MM.1S (cell line): ENCODE data around the gene SMIM1.

ENCODE experiments used
- DNase-seq: peaks from one replicate; pipeline ENCODE4 v3.0.0-alpha.2; 2015
- H2AFZ ChIP-seq: fragments of 300-600 bp; sonication (generic); 2 replicates; pipeline ENCODE4 v1.6.0; 2016; ENCODE audit warnings: antibody characterized with exemption, low read length
- H3F3A ChIP-seq: fragments of 300-600 bp; sonication (generic); 2 replicates; pipeline ENCODE4 v1.6.1; 2016; ENCODE audit warnings: mild to moderate bottlenecking, antibody characterized with exemption, low read length, moderate library complexity, mixed read lengths; ENCODE audit not compliant: insufficient read depth
- H3K27ac ChIP-seq: fragments of 300-600 bp; sonication (generic); 2 replicates; pipeline ENCODE4 v1.5.1; 2016; ENCODE audit warnings: mild to moderate bottlenecking, low read length
- H3K27me3 ChIP-seq: fragments of 300-600 bp; sonication (generic); replicated peaks from 2 replicates; pipeline ENCODE4 v1.6.0; 2016; ENCODE audit warnings: low read length; ENCODE audit not compliant: insufficient read depth
- H3K36me3 ChIP-seq: fragments of 300-600 bp; sonication (generic); replicated peaks from 2 replicates; pipeline ENCODE4 v1.6.1; 2016; ENCODE audit warnings: mild to moderate bottlenecking, low read length, mixed read lengths; ENCODE audit not compliant: insufficient read depth
- H3K4me1 ChIP-seq: fragments of 300-600 bp; sonication (generic); 2 replicates; pipeline ENCODE4 v1.6.1; 2016; ENCODE audit warnings: low read length, mixed read lengths
- H3K4me2 ChIP-seq: fragments of 300-600 bp; sonication (generic); 2 replicates; pipeline ENCODE4 v1.6.0; 2016; ENCODE audit warnings: low read depth, low read length
- H3K4me3 ChIP-seq: fragments of 300-600 bp; sonication (generic); 2 replicates; pipeline ENCODE4 v1.5.1; 2016; ENCODE audit warnings: low read length, mixed read lengths
- H3K79me2 ChIP-seq: fragments of 300-600 bp; sonication (generic); 2 replicates; pipeline ENCODE4 v1.6.1; 2016; ENCODE audit warnings: mixed run types, low read length, mixed read lengths
- H3K9ac ChIP-seq: fragments of 300-600 bp; sonication (generic); 2 replicates; pipeline ENCODE4 v1.6.1; 2016; ENCODE audit warnings: low read length, mixed read lengths
- H3K9me2 ChIP-seq: fragments of 300-600 bp; sonication (generic); replicated peaks from 2 replicates; pipeline ENCODE4 v1.6.1; 2016; ENCODE audit warnings: mild to moderate bottlenecking, low read length, mixed read lengths; ENCODE audit not compliant: insufficient read depth
- H3K9me3 ChIP-seq: fragments of 300-600 bp; sonication (generic); replicated peaks from 2 replicates; pipeline ENCODE4 v1.6.1; 2016; ENCODE audit warnings: mild to moderate bottlenecking, low read length, mixed read lengths; ENCODE audit not compliant: insufficient read depth
- H4K20me1 ChIP-seq: fragments of 300-600 bp; sonication (generic); 2 replicates; pipeline ENCODE4 v1.6.1; 2016; ENCODE audit warnings: mild to moderate bottlenecking, low read length, moderate library complexity, mixed read lengths; ENCODE audit not compliant: insufficient read depth
- CTCF ChIP-seq: fragments of 300-600 bp; sonication (generic); IDR thresholded peaks from 2 replicates; pipeline ENCODE4 v1.5.1; 2016; ENCODE audit warnings: antibody characterized with exemption, low read length, mixed read lengths
- EZH2 ChIP-seq: fragments of 300-600 bp; sonication (generic); optimal IDR thresholded peaks from 2 replicates; pipeline ENCODE3; 2017; ENCODE audit warnings: low read depth, mild to moderate bottlenecking, antibody characterized with exemption, low read length, mixed read lengths
- EZH2phosphoT487 ChIP-seq: fragments of 300-600 bp; sonication (generic); IDR thresholded peaks from 2 replicates; pipeline ENCODE4 v1.6.1; 2018; ENCODE audit warnings: antibody characterized with exemption, low read length

Gene SMIM1

DNA sequence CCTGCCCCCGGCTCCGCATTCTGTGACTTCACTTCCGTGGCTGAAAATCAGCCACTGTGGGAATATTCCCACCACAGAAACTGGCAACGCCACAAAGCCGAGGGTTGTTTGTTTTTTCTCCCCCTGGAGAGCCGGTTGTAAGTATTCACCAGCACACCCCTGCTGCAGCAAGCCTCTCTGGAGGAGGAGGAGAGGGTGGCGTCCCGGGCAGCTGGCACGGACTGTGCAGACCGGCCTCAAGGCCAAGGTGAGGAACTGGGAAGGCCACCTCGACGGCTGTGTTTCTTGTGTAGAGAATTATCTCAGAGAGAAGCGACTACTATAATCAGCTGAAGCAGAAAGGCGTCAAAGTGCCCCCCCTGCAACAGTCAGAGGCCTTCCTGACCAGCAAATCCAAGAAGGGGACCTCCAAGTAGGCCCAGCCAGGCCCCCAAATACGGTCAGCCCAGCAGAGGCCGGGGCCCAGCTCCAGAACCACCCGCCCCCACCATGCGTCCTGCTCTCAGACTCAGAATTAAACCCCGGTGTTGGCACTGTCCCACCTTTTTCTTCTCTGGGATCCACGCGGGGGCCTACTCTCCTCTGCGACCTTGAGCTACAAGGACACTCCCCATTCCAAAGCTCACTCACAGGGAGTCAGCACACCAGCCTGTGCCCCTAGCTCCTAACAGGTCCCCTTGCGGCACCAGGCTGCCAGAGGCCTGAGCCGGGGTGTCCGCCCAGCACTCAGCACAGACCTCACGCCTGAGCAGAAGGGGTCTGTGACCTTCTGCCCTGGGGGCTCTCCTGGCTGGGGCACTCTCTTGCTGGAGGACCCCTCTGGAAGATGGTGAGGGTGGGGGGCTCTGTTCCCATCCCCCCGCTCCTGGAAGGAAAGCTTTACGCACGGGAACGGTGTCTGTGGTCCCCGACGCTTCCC is 1.2 kb upstream of the SMIM1 start:
- no peaks in the 10 kb centered on the region for H3K36me3 ChIP-seq
- H3F3A ChIP-seq, result no peaks in the 10 kb centered on the region
- peaks cover 54% of the 10 kb centered on the region for H3K27me3 ChIP-seq
- no peak for DNase-seq
- H3K9ac ChIP-seq, result peak overlapping the region; percentile 33; the same call in 1 of the 2 replicates
- H2AFZ ChIP-seq, result peak overlapping the region; percentile 84
- H3K4me3 ChIP-seq, result peak overlapping the region; percentile 69
- H3K9me2 ChIP-seq, result no peaks in the 10 kb centered on the region
- no peaks in the 10 kb centered on the region for H3K9me3 ChIP-seq
- TF ChIP-seq EZH2, result no peak
- no peak for TF ChIP-seq CTCF
- no peak for TF ChIP-seq EZH2phosphoT487
- no peak overlapping the region for H3K27ac ChIP-seq
- no peaks in the 10 kb centered on the region for H4K20me1 ChIP-seq
- no peaks in the 10 kb centered on the region for H3K79me2 ChIP-seq
- H3K4me2 ChIP-seq, result peak overlapping the region; percentile 98
- H3K4me1 ChIP-seq, result peaks cover 17% of the 10 kb centered on the region

DNA sequence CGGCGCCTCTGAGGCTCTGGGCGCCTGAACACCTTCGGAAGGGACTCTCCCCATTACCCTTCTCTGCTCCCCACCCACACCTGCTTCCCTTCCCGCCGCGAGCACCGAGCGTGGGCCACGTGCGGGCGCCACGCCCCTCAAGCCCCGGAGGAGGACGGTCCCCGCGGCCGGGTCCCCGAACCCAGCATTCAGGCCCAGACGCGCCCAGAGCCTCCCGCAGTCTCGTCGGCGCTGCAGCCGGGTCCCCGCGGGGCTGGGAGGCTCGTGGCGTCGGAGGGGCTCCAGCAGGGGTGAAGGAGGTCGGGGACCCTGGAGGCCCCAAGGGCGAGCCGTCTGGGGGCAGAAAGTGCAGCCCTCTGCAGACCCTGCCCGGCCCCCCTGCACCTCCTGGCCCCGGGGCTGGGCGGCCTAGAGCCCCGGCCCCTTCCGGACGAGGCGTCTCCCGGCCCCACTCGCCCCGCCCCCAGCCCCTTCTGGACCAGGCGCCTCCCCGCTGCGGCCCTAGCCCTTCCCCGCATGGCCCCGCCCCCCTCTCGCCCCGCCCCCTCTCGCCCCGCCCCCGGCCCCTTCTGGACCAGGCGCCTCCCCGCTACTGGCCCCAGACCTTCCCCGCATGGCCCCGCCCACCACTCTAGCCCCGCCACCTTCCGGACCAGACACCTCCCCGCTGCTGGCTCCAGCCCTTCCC is 378 bp upstream of the SMIM1 start:
- Histone ChIP-seq H3K9me2 (no peaks in the 10 kb centered on the region), H3K27ac (no peak overlapping the region), H3K79me2 (no peaks in the 10 kb centered on the region), H4K20me1 (no peaks in the 10 kb centered on the region), H3K9ac (peak overlapping the region; percentile 33; the same call in 1 of the 2 replicates), H3K36me3 (no peaks in the 10 kb centered on the region), H3F3A (no peaks in the 10 kb centered on the region), H3K9me3 (no peaks in the 10 kb centered on the region), H2AFZ (peak overlapping the region; percentile 84), H3K4me3 (peak overlapping the region; percentile 69), H3K4me2 (peak overlapping the region; percentile 98), H3K27me3 (peaks cover 46% of the 10 kb centered on the region), H3K4me1 (peaks cover 17% of the 10 kb centered on the region)
- DNase-seq, result peak; percentile 88
- TF ChIP-seq EZH2phosphoT487 (no peak), CTCF (no peak), EZH2 (no peak)

- no peak for DNase-seq
- Histone ChIP-seq H3K27ac (no peak overlapping the region), H3K4me1 (peaks cover 17% of the 10 kb centered on the region), H3K9me2 (no peaks in the 10 kb centered on the region), H2AFZ (no peak overlapping the region), H3K9me3 (no peaks in the 10 kb centered on the region), H3K79me2 (no peaks in the 10 kb centered on the region), H3K36me3 (no peaks in the 10 kb centered on the region), H3K9ac (no peak overlapping the region), H3F3A (no peaks in the 10 kb centered on the region), H3K4me3 (no peak overlapping the region), H3K27me3 (peaks cover 30% of the 10 kb centered on the region), H4K20me1 (no peaks in the 10 kb centered on the region), H3K4me2 (no peak overlapping the region)
- TF ChIP-seq CTCF (no peak), EZH2 (no peak), EZH2phosphoT487 (no peak)
Measured at GRCh38 chr1:3773572-3774275, 1.2 kb downstream of the SMIM1 start.
